GM19463 (cell line): ENCODE measurements around the gene PSD.

ENCODE experiments used
- ATAC-seq: cut with Tn5 transposase; IDR thresholded peaks from one replicate; pipeline ENCODE4 v1.9.1; 2021; ENCODE audit warnings: mild to moderate bottlenecking, moderate library complexity; ENCODE audit not compliant: unreplicated experiment

The PSD gene

GRCh38 chr10:102406815-102407214, 11.8 kb downstream of the PSD start:
- no peak for ATAC-seq

GRCh38 chr10:102405632-102406031, 13.0 kb downstream of the PSD start:
- no peak for ATAC-seq

GRCh38 chr10:102405108-102405571, 13.4 kb downstream of the PSD start:
- ATAC-seq: no peak

DNA sequence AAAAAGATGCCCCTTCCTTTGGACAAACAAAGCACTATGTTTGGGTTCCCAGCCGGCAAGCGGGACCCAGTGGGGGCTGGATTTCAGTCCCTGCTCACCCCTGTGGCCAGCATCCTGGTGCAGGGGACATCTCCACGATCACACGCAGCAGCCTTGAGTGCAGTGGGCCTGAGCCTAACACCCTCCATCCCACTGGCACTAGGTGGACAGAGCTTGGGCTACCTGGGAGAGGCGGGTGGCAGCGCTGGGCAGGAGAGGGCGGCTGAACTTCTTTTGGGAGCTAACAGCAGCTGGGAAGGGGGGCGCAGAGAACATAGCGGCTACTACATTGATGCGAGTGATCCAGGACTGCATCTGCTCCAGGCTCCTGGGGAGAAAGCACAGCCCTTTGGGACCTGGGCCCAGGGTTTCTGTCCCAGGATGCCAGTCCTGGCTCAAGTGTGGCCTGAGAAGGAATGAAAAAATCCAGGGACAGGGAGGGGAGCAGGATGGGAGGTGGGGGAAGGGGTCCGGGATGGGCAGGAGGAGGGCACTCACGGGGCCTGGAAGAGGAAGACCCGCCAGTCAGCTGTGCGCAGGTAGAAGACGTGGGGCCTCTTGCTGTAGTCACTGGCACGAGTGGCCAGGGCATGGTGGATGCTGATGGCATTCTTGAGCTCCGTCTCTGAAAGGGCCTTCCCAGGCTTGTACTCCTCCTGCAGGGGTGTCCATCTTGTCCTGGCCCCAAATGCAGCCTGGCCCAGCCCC, 14.1 kb downstream of the PSD start:
- ATAC-seq: no peak

- ATAC-seq: no peak
These were observed 15.5 kb downstream of the PSD start for GRCh38 chr10:102403115-102403514.

- ATAC-seq: no peak
These were observed 16.1 kb downstream of the PSD start for GRCh38 chr10:102402512-102402896.

GRCh38 chr10:102401735-102402511, 16.7 kb downstream of the PSD start:
- ATAC-seq: no peak

GRCh38 chr10:102401342-102401654, 17.3 kb downstream of the PSD start:
- no peak for ATAC-seq

- no peak for ATAC-seq
These were observed 17.8 kb downstream of the PSD start for GRCh38 chr10:102400598-102401341.

- ATAC-seq: no peak
These were observed 18.5 kb downstream of the PSD start for GRCh38 chr10:102400076-102400475.

GRCh38 chr10:102399217-102400021, 19.2 kb downstream of the PSD start:
- peak; percentile 43 for ATAC-seq

DNA sequence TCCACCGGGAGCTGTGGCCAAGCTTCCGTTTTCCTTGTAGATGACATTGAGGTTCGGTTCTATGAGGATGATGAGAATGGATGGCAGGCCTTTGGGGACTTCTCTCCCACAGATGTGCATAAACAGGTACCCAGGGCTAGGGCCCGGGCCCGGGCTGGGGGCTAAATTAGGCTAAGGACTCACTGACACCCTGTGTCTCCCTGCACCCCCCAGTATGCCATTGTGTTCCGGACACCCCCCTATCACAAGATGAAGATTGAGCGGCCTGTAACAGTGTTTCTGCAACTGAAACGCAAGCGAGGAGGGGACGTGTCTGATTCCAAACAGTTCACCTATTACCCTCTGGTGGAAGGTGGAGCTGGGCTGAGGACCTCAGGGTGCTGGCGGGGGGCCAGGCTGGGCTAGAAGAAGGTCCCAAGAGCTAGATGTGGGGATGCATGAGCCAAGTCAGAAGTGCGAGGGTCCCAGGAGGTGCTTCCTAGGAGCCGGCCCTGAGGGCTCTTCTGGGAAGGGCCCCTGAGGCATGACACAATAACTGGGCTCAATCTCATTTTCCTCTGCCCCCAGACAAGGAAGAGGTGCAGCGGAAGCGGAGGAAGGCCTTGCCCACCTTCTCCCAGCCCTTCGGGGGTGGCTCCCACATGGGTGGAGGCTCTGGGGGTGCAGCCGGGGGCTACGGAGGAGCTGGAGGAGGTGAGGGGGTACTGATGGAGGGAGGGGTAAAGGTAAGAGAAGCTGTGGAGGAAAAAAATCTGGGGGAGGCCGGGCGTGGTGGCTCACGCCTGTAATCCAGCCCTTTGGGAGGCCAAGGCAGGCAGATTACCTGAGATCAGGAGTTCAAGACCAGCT, 20.2 kb downstream of the PSD start:
- no peak for ATAC-seq

DNA sequence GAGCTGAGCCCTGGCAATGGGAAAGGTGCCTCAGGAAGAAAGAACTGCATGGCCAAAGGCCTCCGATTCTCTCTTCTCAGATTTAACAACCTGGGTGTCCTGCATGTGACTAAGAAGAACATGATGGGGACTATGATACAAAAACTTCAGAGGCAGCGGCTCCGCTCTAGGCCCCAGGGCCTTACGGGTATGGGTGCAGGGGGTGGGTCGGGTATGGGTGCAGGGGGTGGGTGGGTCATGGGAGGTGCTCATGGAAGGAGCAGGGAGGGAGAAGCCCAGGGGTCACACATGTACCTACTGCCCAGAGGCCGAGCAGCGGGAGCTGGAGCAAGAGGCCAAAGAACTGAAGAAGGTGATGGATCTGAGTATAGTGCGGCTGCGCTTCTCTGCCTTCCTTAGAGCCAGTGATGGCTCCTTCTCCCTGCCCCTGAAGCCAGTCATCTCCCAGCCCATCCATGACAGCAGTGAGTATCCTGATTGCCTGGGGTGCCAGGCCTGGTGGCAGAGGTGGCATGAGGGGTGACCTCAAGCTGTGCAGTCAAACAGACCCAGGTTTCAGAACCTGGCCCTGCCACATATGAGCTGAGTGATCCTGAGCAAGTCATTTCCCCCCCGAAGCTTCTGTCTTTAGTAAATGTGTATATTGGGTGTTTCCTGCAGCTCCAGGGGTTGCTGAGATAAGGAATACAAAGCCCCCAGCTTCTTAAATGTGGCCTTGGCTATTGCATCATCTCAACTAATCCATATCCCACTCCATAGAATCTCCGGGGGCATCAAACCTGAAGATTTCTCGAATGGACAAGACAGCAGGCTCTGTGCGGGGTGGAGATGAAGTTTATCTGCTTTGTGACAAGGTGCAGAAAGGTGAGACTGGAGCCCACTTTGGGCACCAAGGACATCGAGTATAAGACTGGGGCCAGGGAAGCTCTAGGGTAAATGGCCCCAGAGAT, 21.1 kb downstream of the PSD start:
- ATAC-seq: no peak

GRCh38 chr10:102396730-102397151, 21.8 kb downstream of the PSD start:
- ATAC-seq: no peak

DNA sequence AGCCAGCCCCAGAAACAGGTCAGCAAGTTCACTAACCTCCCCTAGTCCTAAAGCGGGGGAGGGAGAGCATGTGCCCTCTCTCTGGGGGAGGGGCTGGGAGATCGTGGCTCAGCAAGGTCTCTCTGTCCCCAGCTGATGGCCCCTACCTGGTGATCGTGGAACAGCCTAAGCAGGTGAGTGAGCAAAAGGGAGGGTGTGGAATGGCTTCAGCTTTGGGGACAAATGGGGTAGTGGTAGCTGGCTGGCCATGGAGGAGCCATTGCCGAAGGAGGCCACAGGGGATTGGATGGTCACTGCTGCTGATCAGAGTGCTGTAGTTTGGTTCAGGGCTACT, 22.3 kb downstream of the PSD start:
- ATAC-seq: no peak

GRCh38 chr10:102395400-102396316, 22.9 kb downstream of the PSD start, which contains the start of gene NFKB2:
TSS of gene NFKB2 (plus strand) at chr10:102395705. CDS start at chr10:102395960, 255 bp downstream.
- peak; percentile 24 for ATAC-seq

- peak; percentile 2 for ATAC-seq
These were observed 23.7 kb downstream of the PSD start for GRCh38 chr10:102394801-102395399.
